GM12891 (cell line): ENCODE results near the gene TAB2.

ENCODE experiments used
- POLR2A ChIP-seq: IDR thresholded peaks from 2 replicates; pipeline ENCODE4 v1.6.1; 2011; ENCODE audit warnings: low read depth, low read length, control low read depth
- POLR2AphosphoS5 ChIP-seq: IDR thresholded peaks from 2 replicates; pipeline ENCODE4 v1.6.1; 2011; ENCODE audit warnings: low read depth, low read length, control low read depth

DNA sequence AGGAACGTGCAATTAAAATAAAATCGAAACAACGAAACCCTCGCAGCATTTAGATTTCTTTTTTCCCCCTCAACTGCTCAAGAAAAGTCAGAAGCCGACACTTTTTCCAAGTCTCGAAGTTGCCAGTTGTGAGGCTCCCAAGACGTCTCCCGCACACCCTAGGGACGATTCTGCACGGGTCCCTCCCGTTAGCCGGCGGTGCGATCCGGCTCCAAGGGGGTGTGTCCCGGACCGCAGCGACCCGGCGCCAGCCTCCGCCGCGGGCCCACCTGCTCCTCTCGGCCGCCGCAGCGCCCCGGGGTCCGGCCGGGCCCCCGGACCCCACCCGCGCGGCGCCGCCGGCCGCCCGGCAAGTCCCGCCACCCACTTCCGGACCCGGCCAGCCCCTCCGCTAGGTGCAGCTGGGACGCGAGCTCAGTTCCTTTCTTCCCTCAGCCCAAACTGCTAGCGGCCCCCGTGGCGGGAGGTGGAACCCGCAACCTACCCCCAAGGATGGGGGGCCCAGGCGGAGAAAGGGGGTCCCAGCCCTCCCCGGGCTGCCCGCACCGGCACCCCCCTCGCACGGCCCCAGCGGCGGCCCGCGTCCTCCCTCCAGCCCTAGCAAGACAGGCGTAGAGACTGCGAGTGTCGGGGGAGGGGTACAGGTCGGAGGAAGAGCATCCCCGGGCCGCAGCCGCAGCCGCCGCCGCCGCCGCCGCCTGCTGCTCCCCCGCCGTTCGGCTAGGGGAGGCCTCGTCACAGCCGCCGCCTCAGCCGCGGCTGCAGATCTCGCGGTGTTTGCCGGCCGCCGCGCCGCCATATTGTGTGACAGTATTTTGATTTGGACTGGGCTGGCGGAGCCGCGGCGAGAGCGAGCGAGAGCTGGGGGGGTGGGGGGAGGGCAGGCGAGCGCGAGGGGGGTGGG is 520 bp upstream of the TAB2 start:
- no peak for TF ChIP-seq POLR2AphosphoS5
- no peak for TF ChIP-seq POLR2A
